Astrocyte (in vitro differentiated cells and primary cell): ENCODE measurements around the gene HIVEP2. TPM values are rescaled to one million over a fixed set of nuclear protein-coding genes. Genes with fewer than 3 reads are reported as not detected.
A peak's percentile ranks its signal among the peaks of the same experiment; 100 is the strongest.

Source experiments
- DNase-seq: peaks from one replicate; pipeline ENCODE4 v3.0.0-alpha.2; 2010; ENCODE audit warnings: low read depth
- FAIRE-seq: peaks from 2 replicates; lab custom pipeline; 2011; peaks lifted over from hg19 to GRCh38; lab: Jason Lieb, UNC
- H2AFZ ChIP-seq: 2 replicates; pipeline ENCODE4 v1.6.0; 2012; ENCODE audit warnings: low read depth, low read length, inconsistent platforms
- H3K27ac ChIP-seq: 2 replicates; pipeline ENCODE4 v1.5.1; 2011; ENCODE audit warnings: low read depth, low read length, inconsistent platforms
- H3K27me3 ChIP-seq: 2 replicates; pipeline ENCODE4 v1.6.0; 2011; ENCODE audit warnings: low read length, inconsistent platforms; ENCODE audit not compliant: insufficient read depth
- H3K36me3 ChIP-seq: 2 replicates; pipeline ENCODE4 v1.5.1; 2011; ENCODE audit warnings: low read length, inconsistent platforms; ENCODE audit not compliant: insufficient read depth
- H3K4me1 ChIP-seq: 2 replicates; pipeline ENCODE4 v1.5.1; 2011; ENCODE audit warnings: low read length, inconsistent platforms; ENCODE audit not compliant: insufficient read depth
- H3K4me2 ChIP-seq: 2 replicates; pipeline ENCODE4 v1.6.0; 2012; ENCODE audit warnings: low read length, inconsistent platforms
- H3K4me3 ChIP-seq: 2 replicates; pipeline ENCODE4 v1.5.1; 2011; ENCODE audit warnings: low read depth, mild to moderate bottlenecking, low read length, inconsistent platforms; ENCODE audit not compliant: insufficient read depth
- H3K79me2 ChIP-seq: 2 replicates; pipeline ENCODE4 v1.6.0; 2012; ENCODE audit warnings: mild to moderate bottlenecking, low read length, inconsistent platforms; ENCODE audit not compliant: insufficient read depth
- H3K9ac ChIP-seq: 2 replicates; pipeline ENCODE4 v1.6.0; 2012; ENCODE audit warnings: mild to moderate bottlenecking, low read length, inconsistent platforms
- H3K9me3 ChIP-seq: 2 replicates; pipeline ENCODE4 v1.5.1; 2012; ENCODE audit warnings: low read depth, mild to moderate bottlenecking, low read length, inconsistent platforms; ENCODE audit not compliant: insufficient read depth
- H4K20me1 ChIP-seq: 2 replicates; pipeline ENCODE4 v1.6.0; 2012; ENCODE audit warnings: low read length, inconsistent platforms; ENCODE audit not compliant: insufficient read depth
- H3K27ac Mint-ChIP-seq: one replicate; pipeline ENCODE4 v1.8.0; 2021; ENCODE audit warnings: mild to moderate bottlenecking, mixed read lengths; ENCODE audit not compliant: unreplicated experiment
- H3K27me3 Mint-ChIP-seq: one replicate; pipeline ENCODE4 v1.8.0; 2021; ENCODE audit warnings: low read depth, mixed read lengths; ENCODE audit not compliant: unreplicated experiment
- H3K36me3 Mint-ChIP-seq: one replicate; pipeline ENCODE4 v1.8.0; 2021; ENCODE audit warnings: low read depth, mixed read lengths; ENCODE audit not compliant: unreplicated experiment
- H3K4me1 Mint-ChIP-seq: one replicate; pipeline ENCODE4 v1.8.0; 2021; ENCODE audit warnings: low read depth, mixed read lengths; ENCODE audit not compliant: unreplicated experiment
- H3K4me3 Mint-ChIP-seq: one replicate; pipeline ENCODE4 v1.8.0; 2021; ENCODE audit warnings: mild to moderate bottlenecking, moderate library complexity, mixed read lengths; ENCODE audit not compliant: unreplicated experiment
- H3K9me3 Mint-ChIP-seq: one replicate; pipeline ENCODE4 v1.8.0; 2021; ENCODE audit warnings: mild to moderate bottlenecking, mixed read lengths; ENCODE audit not compliant: unreplicated experiment
- EZH2 ChIP-seq: IDR thresholded peaks from 2 replicates; pipeline ENCODE4 v1.6.1; 2012; ENCODE audit warnings: mild to moderate bottlenecking, low read length, inconsistent platforms; ENCODE audit not compliant: insufficient read depth
- total RNA-seq: library from RNA; stranded (reverse); gene quantifications from 2 replicates; pipeline ENCODE4 v1.2.1, GENCODE V29; 2021
- TF ChIP-seq, protein P1 (sequence below): IDR thresholded peaks from 2 replicates; pipeline ENCODE4 v1.5.1; 2011; ENCODE audit warnings: low read depth, mild to moderate bottlenecking, inconsistent platforms, low read length, moderate library complexity; ENCODE audit not compliant: insufficient read depth

Gene HIVEP2
- total RNA-seq, 1 donor from 2014 or later, result 21.2 TPM

GRCh38 chr6:142844065-142844755 is 100.8 kb downstream of the HIVEP2 start:
- H3K9me3 Mint-ChIP-seq, result no peaks in the 10 kb centered on the region
- Histone ChIP-seq H3K36me3 (no peaks in the 10 kb centered on the region), H2AFZ (no peak overlapping the region), H3K27ac (peak overlapping the region; percentile 96), H3K27me3 (no peaks in the 10 kb centered on the region), H3K9ac (peak overlapping the region; percentile 88), H3K9me3 (no peaks in the 10 kb centered on the region), H3K4me2 (peak overlapping the region; percentile 85), H3K4me1 (peaks cover 64% of the 10 kb centered on the region), H4K20me1 (no peaks in the 10 kb centered on the region), H3K4me3 (no peak overlapping the region), H3K79me2 (peaks cover 42% of the 10 kb centered on the region)
- peaks cover 76% of the 10 kb centered on the region for H3K4me1 Mint-ChIP-seq
- H3K27ac Mint-ChIP-seq, result peak overlapping the region; percentile 12
- no peaks in the 10 kb centered on the region for H3K27me3 Mint-ChIP-seq
- DNase-seq, result no peak
- TF ChIP-seq, protein P1, sequence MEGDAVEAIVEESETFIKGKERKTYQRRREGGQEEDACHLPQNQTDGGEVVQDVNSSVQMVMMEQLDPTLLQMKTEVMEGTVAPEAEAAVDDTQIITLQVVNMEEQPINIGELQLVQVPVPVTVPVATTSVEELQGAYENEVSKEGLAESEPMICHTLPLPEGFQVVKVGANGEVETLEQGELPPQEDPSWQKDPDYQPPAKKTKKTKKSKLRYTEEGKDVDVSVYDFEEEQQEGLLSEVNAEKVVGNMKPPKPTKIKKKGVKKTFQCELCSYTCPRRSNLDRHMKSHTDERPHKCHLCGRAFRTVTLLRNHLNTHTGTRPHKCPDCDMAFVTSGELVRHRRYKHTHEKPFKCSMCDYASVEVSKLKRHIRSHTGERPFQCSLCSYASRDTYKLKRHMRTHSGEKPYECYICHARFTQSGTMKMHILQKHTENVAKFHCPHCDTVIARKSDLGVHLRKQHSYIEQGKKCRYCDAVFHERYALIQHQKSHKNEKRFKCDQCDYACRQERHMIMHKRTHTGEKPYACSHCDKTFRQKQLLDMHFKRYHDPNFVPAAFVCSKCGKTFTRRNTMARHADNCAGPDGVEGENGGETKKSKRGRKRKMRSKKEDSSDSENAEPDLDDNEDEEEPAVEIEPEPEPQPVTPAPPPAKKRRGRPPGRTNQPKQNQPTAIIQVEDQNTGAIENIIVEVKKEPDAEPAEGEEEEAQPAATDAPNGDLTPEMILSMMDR, result no peak
- TF ChIP-seq EZH2, result no peak
- H3K36me3 Mint-ChIP-seq, result no peaks in the 10 kb centered on the region
- FAIRE-seq, result peak; percentile 23
- no peak overlapping the region for H3K4me3 Mint-ChIP-seq

- Histone ChIP-seq H3K4me3 (no peak overlapping the region), H3K79me2 (peaks cover 33% of the 10 kb centered on the region), H2AFZ (no peak overlapping the region), H3K36me3 (no peaks in the 10 kb centered on the region), H3K9me3 (no peaks in the 10 kb centered on the region), H3K4me1 (peaks cover 71% of the 10 kb centered on the region), H3K27me3 (no peaks in the 10 kb centered on the region), H3K27ac (peak overlapping the region; percentile 82), H3K9ac (peak overlapping the region; percentile 79), H3K4me2 (peak overlapping the region; percentile 79), H4K20me1 (no peaks in the 10 kb centered on the region)
- DNase-seq (no peak), FAIRE-seq (no peak)
- Mint-ChIP-seq H3K9me3 (no peaks in the 10 kb centered on the region), H3K27ac (peak overlapping the region; percentile 50), H3K27me3 (no peaks in the 10 kb centered on the region), H3K4me1 (peaks cover 78% of the 10 kb centered on the region), H3K4me3 (no peak overlapping the region), H3K36me3 (no peaks in the 10 kb centered on the region)
- no peak for TF ChIP-seq EZH2
- TF ChIP-seq, protein P1, result no peak
Measured at GRCh38 chr6:142843361-142843760, 101.6 kb downstream of the HIVEP2 start.
